ENCODE data around the gene ST3GAL3.

GRCh38 chr1:43937179-43937865 is 230.0 kb downstream of the ST3GAL3 start:
- TF ChIP-seq CTCF (conservative IDR thresholded peaks at IDR 0.05) (no peak), EZH2 (IDR thresholded peaks at IDR 0.05; ENCODE audit: low read depth) (no peak)

All from PC-9 (cell line).